ENCODE data around the gene TMBIM1. TPM values are rescaled to one million over a fixed set of nuclear protein-coding genes. Genes with fewer than 3 reads are reported as not detected.

The TMBIM1 gene
- 86.4 and 97.4 TPM in 2 replicates for total RNA-seq
- long read RNA-seq, transcript TMBIM1-201 (12 exons, 2,371 nt): major isoform, 70 of 120 reads
- long read RNA-seq, transcript TMBIM1-219 (10 exons, 2,874 nt): minor isoform, 10 of 120 reads
- long read RNA-seq, partial matches to known transcripts: 28 of 120 reads
- long read RNA-seq, other reads (novel, unspliced or antisense): 10 of 120 reads

- TF ChIP-seq CTCF (IDR thresholded peaks at IDR 0.05): peak; percentile 98
- Mint-ChIP-seq H3K27me3 (ENCODE audit: unreplicated experiment) (no peaks in the 10 kb centered on the region), H3K4me3 (ENCODE audit: unreplicated experiment) (peak within 1 kb of the TSS; percentile 80), H3K27ac (ENCODE audit: unreplicated experiment) (peak within 1 kb of the TSS; percentile 88), H3K36me3 (ENCODE audit: unreplicated experiment) (no peaks in the 10 kb centered on the region), H3K9me3 (ENCODE audit: unreplicated experiment) (no peaks in the 10 kb centered on the region), H3K4me1 (ENCODE audit: unreplicated experiment) (peaks cover 39% of the 10 kb centered on the region)
- peak; percentile 91 for DNase-seq (ENCODE audit: extremely low spot score, unreplicated experiment)
Observed at GRCh38 chr2:218292048-218293014, at the start of gene TMBIM1. Gene TMBIM1 (minus strand): TSS chr2:218292503. CDS start chr2:218282141, 10,362 bp downstream.

- Mint-ChIP-seq H3K27ac (ENCODE audit: unreplicated experiment) (no peak overlapping the region), H3K4me1 (ENCODE audit: unreplicated experiment) (peaks cover 16% of the 10 kb centered on the region), H3K36me3 (ENCODE audit: unreplicated experiment) (no peaks in the 10 kb centered on the region), H3K4me3 (ENCODE audit: unreplicated experiment) (no peak overlapping the region), H3K27me3 (ENCODE audit: unreplicated experiment) (no peaks in the 10 kb centered on the region), H3K9me3 (ENCODE audit: unreplicated experiment) (no peaks in the 10 kb centered on the region)
- no peak for TF ChIP-seq CTCF (IDR thresholded peaks at IDR 0.05)
- DNase-seq (ENCODE audit: extremely low spot score, unreplicated experiment): no peak
Observed at GRCh38 chr2:218341381-218341780, 49.1 kb upstream of the TMBIM1 start.

GRCh38 chr2:218340656-218341055, 48.4 kb upstream of the TMBIM1 start:
- H3K27ac Mint-ChIP-seq (ENCODE audit: unreplicated experiment): no peak overlapping the region
- peaks cover 9% of the 10 kb centered on the region for H3K4me1 Mint-ChIP-seq (ENCODE audit: unreplicated experiment)
- no peaks in the 10 kb centered on the region for H3K27me3 Mint-ChIP-seq (ENCODE audit: unreplicated experiment)
- H3K36me3 Mint-ChIP-seq (ENCODE audit: unreplicated experiment): no peaks in the 10 kb centered on the region
- no peak for TF ChIP-seq CTCF (IDR thresholded peaks at IDR 0.05)
- DNase-seq (ENCODE audit: extremely low spot score, unreplicated experiment): no peak
- H3K9me3 Mint-ChIP-seq (ENCODE audit: unreplicated experiment): no peaks in the 10 kb centered on the region
- H3K4me3 Mint-ChIP-seq (ENCODE audit: unreplicated experiment): no peak overlapping the region

- TF ChIP-seq CTCF (IDR thresholded peaks at IDR 0.05): no peak
- peaks cover 4% of the 10 kb centered on the region for H3K4me1 Mint-ChIP-seq (ENCODE audit: unreplicated experiment)
- no peaks in the 10 kb centered on the region for H3K36me3 Mint-ChIP-seq (ENCODE audit: unreplicated experiment)
- no peaks in the 10 kb centered on the region for H3K9me3 Mint-ChIP-seq (ENCODE audit: unreplicated experiment)
- no peaks in the 10 kb centered on the region for H3K27me3 Mint-ChIP-seq (ENCODE audit: unreplicated experiment)
- no peak overlapping the region for H3K4me3 Mint-ChIP-seq (ENCODE audit: unreplicated experiment)
- no peak for DNase-seq (ENCODE audit: extremely low spot score, unreplicated experiment)
- H3K27ac Mint-ChIP-seq (ENCODE audit: unreplicated experiment): no peak overlapping the region
Observed at GRCh38 chr2:218334531-218334930, 42.2 kb upstream of the TMBIM1 start.
